HG03457 (cell line): ENCODE results near the gene ATOX1.

ENCODE experiments used
- ATAC-seq: cut with Tn5 transposase; IDR thresholded peaks from one replicate; pipeline ENCODE4 v1.9.1; 2021; ENCODE audit warnings: moderate number of reproducible peaks; ENCODE audit not compliant: unreplicated experiment

The ATOX1 gene

DNA sequence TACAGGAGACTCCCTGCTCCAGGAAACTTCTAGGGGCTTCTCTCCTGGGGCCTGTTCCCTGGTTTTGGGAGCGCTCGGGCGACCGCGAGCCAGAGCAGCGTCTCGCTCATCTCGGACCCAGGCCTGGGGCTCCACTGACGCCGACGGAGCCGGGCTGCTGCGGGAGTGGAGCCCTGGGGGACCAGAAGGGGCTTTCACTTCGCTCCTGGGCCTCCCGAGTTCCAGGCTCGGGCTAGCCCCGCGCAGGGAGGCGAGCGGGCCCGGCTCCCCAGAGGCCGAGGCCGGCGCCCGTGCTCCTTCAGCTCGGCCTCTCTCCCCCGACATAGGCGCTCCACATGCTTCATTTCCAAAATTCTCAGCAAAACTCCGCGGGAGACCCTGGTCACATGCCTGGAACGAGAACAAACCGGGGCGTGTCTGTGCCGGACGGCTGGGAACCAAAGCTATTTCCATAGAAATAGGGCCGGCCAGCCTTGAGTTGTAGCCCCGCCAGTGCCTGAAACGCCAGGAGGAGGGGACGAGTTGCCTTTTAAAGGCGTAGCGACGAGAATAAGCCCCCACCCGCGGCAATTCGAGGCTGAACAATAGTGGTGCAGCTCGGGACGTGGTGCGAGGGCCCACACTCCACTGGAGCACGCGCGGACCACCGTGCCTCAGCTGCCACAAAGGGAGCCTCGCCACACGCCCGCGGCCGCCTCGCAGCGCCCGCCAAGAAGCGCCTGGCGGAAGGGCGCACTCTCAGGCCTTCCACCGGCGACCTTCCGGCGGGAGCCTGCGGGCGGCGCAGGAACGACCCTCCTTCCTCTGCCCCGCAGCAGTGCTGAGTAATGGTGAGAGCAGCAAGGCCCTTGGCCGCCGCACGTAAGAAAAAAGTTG, 12.2 kb upstream of the ATOX1 start:
- peak; percentile 22 for ATAC-seq

GRCh38 chr5:151766975-151767374, 8.5 kb upstream of the ATOX1 start:
- no peak for ATAC-seq

DNA sequence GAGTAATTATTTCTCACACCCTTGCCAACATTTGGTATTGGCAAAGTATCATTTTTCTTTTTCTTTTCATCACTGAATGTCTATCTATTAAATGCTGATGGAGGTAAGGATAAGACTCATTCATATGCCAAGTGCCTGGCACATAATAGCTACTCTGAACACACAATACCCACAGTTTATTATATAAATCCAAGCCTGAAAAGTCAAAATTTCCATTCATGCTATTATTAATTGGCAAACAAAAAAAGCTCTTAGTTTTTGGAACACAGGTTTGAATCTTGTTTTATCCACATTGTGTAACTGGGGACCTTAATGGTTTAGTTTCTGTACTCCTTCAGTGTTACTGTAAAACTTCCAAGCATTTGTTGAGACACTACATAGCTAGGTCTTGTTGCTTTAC, 6.4 kb upstream of the ATOX1 start:
- ATAC-seq = no peak

DNA sequence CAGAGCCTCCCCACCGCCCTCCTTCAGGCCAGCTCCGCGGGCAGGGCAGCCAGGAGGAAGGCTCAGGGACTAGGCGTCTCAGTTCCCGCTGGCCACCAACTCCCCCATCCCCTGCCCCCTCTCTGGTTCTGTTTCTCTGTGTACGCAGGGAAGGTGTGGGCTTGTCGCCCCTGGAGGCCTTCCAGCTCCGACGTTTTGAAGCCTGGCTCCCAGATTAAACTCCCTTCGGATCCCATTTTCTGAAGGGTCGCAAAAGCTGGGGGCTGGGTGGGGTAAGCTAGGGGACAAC, 346 bp downstream of the ATOX1 start:
- no peak for ATAC-seq

- no peak for ATAC-seq
Measured at GRCh38 chr5:151757233-151758140, 944 bp downstream of the ATOX1 start.

- ATAC-seq = no peak
Measured at GRCh38 chr5:151755383-151755782, 3.0 kb downstream of the ATOX1 start.

GRCh38 chr5:151751593-151751992, 6.8 kb downstream of the ATOX1 start:
- ATAC-seq = no peak

- no peak for ATAC-seq
Measured at GRCh38 chr5:151751091-151751490, 7.3 kb downstream of the ATOX1 start.

- no peak for ATAC-seq
Measured at GRCh38 chr5:151750121-151750520, 8.3 kb downstream of the ATOX1 start.

- peak; percentile 37 for ATAC-seq
Measured at GRCh38 chr5:151745071-151745705, 13.2 kb downstream of the ATOX1 start.

DNA sequence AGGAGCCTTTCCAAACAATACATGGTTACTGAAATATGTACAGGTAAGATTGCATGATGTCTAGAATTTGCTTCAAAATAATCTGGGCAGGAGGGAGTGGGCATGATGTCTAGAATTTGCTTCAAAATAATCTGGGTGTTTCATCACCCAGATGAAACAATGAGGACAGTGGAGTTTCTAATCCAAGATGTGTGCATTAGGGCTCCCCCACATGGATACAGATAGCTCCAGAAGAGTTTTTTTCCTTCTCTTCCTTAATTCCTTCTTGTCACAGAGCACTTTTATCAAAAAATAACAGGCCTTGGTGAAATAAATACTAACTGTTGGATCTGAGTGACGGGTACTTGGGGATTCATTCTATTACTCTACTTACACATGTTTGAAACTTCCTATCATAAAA, 14.9 kb downstream of the ATOX1 start:
- ATAC-seq = no peak

DNA sequence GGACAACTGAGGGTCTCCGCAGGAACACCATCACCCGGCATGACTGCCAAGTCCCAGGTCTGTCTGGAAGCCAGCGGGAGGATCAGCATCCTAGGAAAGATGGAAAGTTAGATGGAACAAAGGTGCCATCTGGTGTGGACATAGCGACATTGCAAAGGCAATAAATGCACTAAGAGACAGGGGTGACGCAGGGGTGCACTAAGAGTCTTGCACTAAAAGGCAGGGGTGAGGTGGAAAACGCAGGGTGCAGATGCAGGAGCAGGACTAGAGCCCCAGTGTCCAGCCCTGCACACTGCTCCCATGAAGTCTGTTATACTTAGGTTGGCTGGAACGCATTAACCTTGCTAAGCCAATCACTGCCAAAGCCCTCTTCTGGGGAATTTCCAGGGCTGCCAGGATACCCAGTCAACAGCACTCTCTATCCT, 15.5 kb downstream of the ATOX1 start:
- ATAC-seq = no peak

DNA sequence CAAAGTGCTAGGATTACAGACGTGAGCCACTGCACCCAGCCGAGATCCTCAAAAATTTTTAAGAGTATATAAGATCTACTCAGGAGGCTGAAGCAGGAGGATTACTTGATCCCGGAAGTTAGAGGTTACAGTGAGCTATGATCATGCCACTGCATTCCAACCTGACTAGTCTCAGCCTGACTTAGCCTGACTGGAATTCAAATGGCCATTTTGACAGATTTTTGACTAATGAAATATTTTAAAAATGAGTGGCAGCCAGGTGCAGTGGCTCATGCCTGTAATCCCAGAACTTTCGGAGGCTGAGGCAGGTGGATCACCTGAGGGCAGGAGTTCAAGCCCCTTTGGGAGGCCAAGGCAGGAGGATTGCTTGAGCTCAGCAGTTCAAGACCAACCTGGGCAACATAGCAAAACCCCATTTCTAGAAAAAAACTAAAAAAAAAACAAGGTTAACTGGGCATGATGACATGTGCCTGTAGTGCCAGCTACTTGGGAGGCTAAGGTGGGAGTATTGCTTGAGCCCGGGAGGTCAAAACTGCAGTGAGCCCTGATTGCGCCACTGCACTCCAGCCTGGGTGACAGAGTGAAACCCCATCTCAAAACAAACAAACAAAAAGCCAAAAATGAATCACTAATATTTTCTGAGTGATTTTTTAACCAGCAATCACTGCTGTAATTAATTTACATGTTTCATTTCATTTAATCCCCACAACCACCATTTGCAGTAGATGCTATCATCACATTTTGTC, 16.6 kb downstream of the ATOX1 start:
- ATAC-seq = no peak

- ATAC-seq = no peak
Measured at GRCh38 chr5:151740958-151741373, 17.5 kb downstream of the ATOX1 start.

- no peak for ATAC-seq
Measured at GRCh38 chr5:151740336-151740942, 18.0 kb downstream of the ATOX1 start.

GRCh38 chr5:151739939-151740335, 18.5 kb downstream of the ATOX1 start:
- ATAC-seq = no peak

DNA sequence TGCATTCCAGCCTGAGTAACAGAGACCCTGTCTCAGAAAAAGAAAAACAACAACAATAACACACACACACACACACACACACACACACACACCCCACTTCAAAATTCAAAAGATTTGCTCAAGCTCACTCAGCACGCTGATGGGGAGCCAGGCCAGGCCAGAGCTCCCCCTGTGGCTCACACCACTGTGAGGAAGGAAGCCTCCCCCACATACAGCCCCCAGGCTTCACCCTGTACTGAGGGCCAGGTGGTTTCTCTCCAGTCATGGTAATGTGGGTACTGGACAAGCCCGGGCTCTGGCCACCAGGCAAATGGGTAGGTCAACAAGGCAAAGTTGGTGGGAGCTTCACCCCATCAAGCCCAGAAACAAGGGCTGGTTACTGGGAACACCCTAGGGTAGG, 19.0 kb downstream of the ATOX1 start:
- no peak for ATAC-seq

DNA sequence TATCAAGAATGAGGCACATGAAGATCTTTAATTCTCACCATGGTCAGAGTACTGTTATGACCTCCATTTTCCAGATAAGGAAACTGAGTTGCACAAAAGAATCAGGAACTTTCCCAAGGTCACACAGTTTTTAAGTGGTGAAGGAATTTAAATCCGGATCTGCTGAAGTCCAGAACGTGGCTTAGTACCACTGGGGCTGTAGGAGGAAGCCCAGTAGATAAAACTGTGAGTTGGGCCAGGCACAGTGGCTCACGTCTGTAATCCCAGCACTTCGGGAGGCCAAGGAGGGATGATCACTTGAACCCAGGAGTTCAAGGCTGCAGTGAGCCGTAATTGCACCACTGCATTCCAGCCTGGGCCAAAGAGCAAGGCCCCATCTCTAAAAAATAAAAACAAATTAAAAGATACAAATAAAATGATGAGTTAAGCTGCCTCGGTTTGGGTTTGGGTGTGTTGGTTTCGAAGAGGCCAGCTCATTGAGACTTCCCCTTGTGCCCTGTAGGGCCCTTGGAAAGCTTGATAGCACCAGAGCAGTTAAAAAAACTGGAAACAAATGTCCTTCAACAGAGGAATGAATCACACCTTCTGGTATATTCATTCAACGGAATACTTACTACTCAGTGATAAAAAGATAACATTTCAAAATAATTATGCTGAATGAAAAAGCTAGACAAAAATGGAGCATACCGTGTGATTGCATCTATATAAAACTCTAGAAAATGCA, 20.1 kb downstream of the ATOX1 start:
- no peak for ATAC-seq

- ATAC-seq = no peak
Measured at GRCh38 chr5:151737431-151737830, 21.0 kb downstream of the ATOX1 start.

- ATAC-seq = no peak
Measured at GRCh38 chr5:151735646-151736045, 22.8 kb downstream of the ATOX1 start.
